ENCODE results near the gene CDKN2B-AS1. TPM values are rescaled to one million over a fixed set of nuclear protein-coding genes. Genes with fewer than 3 reads are reported as not detected.

Gene CDKN2B-AS1
- total RNA-seq, 1 donor from 2014 or later, result 1.4 TPM

DNA sequence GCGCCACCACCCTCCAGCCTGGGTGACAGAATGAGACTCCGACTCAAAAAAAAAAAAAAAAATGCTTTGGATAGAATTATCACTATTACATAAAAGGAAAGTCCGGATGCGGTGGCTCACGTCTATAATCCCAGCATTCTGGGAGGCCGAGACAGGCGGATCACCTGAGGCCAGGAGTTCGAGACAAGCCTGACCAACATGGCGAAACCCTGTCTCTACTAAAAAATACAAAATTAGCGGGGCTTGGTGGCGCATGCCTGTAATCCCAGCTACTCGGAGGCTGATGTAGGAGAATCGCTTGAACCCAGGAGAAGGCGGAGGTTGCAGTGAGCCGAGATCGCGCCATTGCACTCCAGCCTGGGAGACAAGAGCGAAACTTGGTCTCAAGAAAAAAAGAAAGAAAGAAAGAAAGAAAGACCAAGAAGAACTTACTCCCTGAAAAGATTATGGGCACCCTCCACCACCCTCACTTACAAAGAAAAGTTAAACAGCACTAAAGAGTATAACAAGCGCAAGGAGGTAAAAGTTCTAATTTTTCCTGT, 18.2 kb upstream of the CDKN2B-AS1 start:
- DNase-seq (ENCODE audit: low spot score) (no peak), ATAC-seq (no peak)
- intact Hi-C loops (cut with DNase I), result no loop called here

DNA sequence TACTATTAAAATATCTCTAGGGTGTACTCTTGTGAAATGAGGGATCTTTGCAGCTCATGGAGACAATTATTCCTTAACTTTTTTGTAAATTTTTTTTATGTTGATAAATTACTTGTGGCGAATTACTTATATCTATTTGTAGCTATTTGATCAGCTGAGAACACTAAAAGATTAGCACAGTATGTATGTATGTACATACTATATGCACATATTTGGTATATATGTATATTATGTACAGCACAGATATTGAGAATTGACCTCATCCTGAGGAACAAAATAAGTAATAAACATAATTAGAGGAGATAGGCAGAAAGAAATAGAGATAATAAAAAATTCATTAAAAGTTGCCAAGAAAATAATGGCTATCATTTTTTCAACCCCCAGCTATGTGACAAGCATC, 12.2 kb upstream of the CDKN2B-AS1 start:
- intact Hi-C loops (cut with DNase I), result no loop called here
- ATAC-seq (no peak), DNase-seq (ENCODE audit: low spot score) (no peak)

- DNase-seq (ENCODE audit: low spot score), result no peak
- no peak for ATAC-seq
- intact Hi-C loops (cut with DNase I), result no loop called here
Observed at GRCh38 chr9:21982861-21983560, 11.6 kb upstream of the CDKN2B-AS1 start.

DNA sequence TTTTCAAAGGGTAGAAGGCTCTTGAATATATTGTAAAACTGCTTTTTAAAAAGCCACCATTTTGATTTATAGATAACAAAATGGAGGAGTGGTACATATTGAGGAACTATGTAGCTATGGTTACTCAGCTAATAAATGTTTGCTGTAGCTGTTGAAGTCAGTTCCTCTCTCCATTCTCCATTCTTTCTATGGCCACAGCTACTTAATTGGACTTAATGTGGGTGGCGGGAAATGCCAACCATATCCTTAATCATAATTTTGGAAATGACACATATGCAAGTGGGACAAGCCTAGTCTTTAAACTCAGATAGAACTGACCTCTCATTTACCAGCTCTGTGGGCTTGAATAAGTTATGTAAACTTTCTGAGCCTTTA, 11.0 kb upstream of the CDKN2B-AS1 start:
- DNase-seq (ENCODE audit: low spot score), result no peak
- ATAC-seq, result no peak

GRCh38 chr9:21984101-21984500, 10.5 kb upstream of the CDKN2B-AS1 start:
- intact Hi-C loops (cut with DNase I), result no loop called here
- no peak for DNase-seq (ENCODE audit: low spot score)
- no peak for ATAC-seq

More for the DNA sequence above, 11.0 kb upstream of the CDKN2B-AS1 start:
- intact Hi-C loops (cut with DNase I), result no loop called here

DNA sequence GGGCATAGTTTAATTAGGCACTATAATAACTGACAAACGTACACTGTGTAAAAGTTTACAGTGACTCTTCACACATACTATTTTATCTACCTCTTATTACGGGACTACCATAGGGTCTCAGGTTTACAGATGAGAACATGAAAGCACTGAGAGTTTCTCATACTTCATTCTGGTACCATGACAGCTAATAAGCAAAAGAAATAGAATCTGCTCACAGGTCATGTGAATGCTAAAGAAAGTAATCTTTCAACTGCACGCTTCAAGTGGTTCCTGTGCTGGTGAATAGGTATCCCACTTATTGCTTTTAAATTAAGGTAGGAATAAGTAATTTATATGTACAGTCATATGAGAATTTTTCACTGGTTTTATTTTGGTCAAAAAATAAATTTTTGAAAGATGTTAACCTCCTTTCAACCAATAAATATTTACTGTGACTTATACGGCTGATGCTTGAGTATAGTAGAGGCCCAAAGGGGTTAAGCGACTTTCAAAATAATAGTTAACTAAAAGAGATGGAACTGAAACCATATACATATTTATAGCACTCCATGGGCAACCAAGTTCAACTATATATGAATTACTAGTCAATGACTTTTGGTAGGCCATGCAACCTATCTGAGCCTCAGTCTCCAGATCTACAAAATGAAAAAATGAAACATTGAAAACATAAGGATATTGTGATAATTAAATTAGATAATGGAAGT, 8.5 kb upstream of the CDKN2B-AS1 start:
- intact Hi-C loops (cut with DNase I), result no loop called here
- no peak for DNase-seq (ENCODE audit: low spot score)

GRCh38 chr9:21988056-21988990, 6.3 kb upstream of the CDKN2B-AS1 start:
- no peak for ATAC-seq
- no peak for DNase-seq (ENCODE audit: low spot score)
- intact Hi-C loops (cut with DNase I), result no loop called here

More for the DNA sequence above, 8.5 kb upstream of the CDKN2B-AS1 start:
- no peak for ATAC-seq

GRCh38 chr9:21989440-21990189, 5.0 kb upstream of the CDKN2B-AS1 start:
- intact Hi-C loops (cut with DNase I), result no loop called here
- DNase-seq (ENCODE audit: low spot score) (no peak), ATAC-seq (no peak)

GRCh38 chr9:21991072-21991959, 3.3 kb upstream of the CDKN2B-AS1 start:
- ATAC-seq, result no peak
- intact Hi-C loops (cut with DNase I), result no loop called here
- no peak for DNase-seq (ENCODE audit: low spot score)

DNA sequence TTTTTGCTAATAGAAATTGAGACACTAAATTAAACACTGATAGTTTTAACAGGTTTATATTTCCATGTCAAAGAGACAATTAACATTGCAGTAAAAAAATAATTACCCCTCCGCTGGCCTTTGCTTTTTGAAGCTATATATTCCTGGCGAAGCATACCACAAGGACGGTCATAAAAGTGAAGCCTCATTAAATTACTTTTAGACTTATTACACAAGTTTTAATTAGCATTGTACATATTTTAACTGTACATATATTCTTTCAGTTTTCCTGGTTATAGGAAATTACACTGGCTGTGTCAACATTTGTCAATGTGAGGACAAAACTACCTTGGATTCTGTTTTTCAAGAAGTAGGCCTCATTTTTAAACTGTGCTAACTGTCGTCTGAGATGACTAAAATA, 1.6 kb upstream of the CDKN2B-AS1 start:
- ATAC-seq (no peak), DNase-seq (ENCODE audit: low spot score) (no peak)
- intact Hi-C loops (cut with DNase I), result no loop called here

GRCh38 chr9:21993893-21994555, 567 bp upstream of the CDKN2B-AS1 start, which contains the start of gene CDKN2A:
TSS of gene CDKN2A (minus strand) at chr9:21994392.
- DNase-seq (ENCODE audit: low spot score) (no peak), ATAC-seq (peak; percentile 36)
- intact Hi-C loops (cut with DNase I), result no loop called here

DNA sequence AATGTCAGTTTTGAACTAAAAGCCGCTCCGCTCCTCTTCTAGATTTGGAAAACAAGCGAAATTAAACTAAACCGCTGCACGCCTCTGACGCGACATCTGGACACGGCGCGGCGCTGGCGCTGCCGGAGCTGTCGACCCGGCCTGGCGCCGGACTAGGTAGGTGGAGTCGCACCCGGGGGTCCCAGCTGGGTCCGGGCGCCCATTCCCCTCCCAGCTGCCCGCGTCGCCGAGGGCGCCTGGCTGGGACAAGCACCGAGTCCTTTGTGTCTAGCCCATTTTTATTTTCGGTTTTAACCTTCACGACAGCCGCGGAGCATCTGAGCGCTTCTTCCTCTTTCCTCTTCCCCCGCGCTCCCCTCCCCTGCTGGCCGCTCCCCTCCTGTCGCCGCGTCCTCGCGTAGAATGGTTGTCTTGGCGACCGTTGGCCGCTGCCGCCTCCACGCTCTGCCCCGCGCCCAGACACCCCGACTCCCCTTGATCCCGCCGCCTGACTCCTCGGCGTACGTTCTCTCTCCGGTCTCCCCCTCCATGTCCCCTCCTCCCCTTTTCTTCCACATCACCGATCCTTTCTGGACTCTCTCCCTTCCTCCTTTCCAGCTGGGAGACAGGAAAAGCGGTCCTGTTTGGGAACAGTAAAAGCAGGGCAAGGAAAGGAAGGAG, 545 bp downstream of the CDKN2B-AS1 start:
- intact Hi-C loops (cut with DNase I), result no loop called here
- peak; percentile 83 for DNase-seq (ENCODE audit: low spot score)
- ATAC-seq, result peak; percentile 91

DNA sequence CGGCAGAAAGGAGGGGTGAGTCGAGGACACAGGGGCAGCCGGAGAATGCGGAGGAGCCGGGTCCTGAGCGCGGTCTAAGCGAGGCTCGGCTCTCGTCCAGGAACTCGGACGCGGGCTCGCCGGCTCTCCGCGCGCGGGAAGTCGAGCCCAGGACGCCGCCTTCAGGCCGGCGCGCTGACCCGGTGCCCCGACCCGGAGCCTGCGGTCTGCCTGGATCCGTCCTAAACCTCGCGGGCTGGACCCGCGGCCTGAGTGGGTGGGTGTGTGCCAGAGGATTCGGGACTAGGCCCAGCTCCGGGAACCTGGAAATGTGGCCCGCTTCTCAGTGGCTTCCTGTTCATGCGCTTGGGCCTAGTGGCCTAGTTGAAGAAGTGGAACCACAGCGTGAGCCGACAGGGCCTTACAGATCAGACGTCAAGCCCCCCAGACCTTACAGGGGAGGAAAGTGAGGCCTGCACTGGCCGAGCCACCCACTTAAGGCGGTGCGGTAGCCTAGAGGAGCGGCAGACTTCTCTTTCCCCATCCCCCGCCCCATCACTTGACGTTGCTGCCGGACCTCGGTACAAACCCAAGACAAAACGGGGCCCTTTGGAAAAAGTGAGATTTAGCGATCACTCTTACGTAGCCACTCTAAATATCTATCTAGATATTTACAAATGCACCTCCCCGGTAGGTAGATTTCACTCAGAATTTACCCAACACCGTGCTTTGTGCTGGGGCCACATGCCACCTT, 1.2 kb downstream of the CDKN2B-AS1 start:
- intact Hi-C loops (cut with DNase I), result no loop called here
- ATAC-seq (peak; percentile 72), DNase-seq (ENCODE audit: low spot score) (peak; percentile 73)

DNA sequence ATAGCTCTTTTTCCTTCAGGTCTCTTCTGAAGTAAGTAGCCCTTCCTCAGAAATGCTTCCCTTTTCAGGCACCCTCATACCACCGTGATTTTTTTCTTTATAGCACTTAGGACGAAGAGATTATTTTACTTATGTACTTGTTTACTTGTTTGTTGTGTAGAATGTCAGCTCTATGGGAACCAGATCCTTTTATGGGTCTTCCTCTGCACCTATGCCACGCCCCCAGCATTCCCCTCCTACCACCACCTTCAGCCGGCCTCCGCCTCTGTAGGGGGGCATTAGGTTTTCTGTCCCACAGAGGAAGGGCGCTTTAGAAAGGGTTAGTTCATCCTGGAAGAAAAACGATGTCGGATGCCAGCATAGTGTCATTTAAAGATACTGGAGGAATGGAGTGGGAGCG, 1.8 kb downstream of the CDKN2B-AS1 start:
- DNase-seq (ENCODE audit: low spot score), result no peak
- intact Hi-C loops (cut with DNase I), result no loop called here
- no peak for ATAC-seq

- ATAC-seq (no peak), DNase-seq (ENCODE audit: low spot score) (no peak)
- intact Hi-C loops (cut with DNase I), result no loop called here
Observed at GRCh38 chr9:21996858-21997257, 2.3 kb downstream of the CDKN2B-AS1 start.

DNA sequence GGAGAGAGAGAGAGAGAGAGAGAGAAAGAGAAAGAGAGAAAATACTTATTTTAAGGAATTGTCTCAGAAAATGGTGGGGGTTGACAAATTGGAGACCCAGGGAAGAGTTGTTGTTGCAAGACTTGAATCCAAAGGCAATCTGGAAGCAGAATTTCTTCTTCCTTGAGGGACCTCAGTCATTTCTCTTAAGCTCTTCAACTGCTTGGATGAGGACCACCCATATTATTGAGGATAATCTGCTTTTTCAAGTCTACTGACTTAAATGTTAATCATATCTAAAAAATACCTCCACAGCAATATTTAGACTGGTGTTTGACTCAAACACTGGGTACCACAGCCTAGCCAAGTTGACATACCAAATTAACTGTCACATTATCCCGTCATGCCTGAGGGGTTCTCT, 2.9 kb downstream of the CDKN2B-AS1 start:
- intact Hi-C loops (cut with DNase I), result no loop called here
- DNase-seq (ENCODE audit: low spot score) (no peak), ATAC-seq (no peak)

Measured in sciatic nerve (tissue), 2 donors.